Loucy (cell line): ENCODE data around the gene LIMK2.

Experiments
- EZH2phosphoT487 ChIP-seq: fragments of 200-600 bp; IDR thresholded peaks from 2 replicates; pipeline ENCODE4 v1.6.1; 2018; ENCODE audit warnings: antibody characterized with exemption, mild to moderate bottlenecking, moderate library complexity, borderline replicate concordance
- TF ChIP-seq, protein P1 (sequence below): fragments of 200-600 bp; sonication (generic); conservative IDR thresholded peaks from 2 replicates; pipeline ENCODE4 v1.5.1; 2014; ENCODE audit warnings: mild to moderate bottlenecking, antibody characterized with exemption, low read length

DNA sequence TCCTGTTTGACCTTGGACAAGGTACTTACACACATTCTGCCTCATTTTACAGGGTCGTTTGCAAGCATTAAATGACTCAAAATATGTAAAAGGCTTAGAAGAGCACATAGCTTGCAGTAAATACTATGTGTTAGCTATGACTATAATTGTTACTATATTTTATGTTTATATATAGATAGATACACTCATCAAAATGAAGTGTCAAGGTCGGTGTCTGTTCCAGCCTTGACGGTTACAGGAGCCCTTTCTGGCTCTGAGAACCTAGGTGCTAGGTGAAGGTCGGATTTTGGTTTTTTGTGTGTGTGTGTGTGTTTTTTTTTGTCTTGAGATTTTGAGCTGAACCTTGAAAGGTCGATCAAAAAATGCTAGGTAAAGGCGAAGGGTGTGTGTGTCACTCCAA, 24.5 kb upstream of the LIMK2 start:
- TF ChIP-seq, protein P1, sequence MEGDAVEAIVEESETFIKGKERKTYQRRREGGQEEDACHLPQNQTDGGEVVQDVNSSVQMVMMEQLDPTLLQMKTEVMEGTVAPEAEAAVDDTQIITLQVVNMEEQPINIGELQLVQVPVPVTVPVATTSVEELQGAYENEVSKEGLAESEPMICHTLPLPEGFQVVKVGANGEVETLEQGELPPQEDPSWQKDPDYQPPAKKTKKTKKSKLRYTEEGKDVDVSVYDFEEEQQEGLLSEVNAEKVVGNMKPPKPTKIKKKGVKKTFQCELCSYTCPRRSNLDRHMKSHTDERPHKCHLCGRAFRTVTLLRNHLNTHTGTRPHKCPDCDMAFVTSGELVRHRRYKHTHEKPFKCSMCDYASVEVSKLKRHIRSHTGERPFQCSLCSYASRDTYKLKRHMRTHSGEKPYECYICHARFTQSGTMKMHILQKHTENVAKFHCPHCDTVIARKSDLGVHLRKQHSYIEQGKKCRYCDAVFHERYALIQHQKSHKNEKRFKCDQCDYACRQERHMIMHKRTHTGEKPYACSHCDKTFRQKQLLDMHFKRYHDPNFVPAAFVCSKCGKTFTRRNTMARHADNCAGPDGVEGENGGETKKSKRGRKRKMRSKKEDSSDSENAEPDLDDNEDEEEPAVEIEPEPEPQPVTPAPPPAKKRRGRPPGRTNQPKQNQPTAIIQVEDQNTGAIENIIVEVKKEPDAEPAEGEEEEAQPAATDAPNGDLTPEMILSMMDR = no peak
- no peak for TF ChIP-seq EZH2phosphoT487
